ENCODE results near the gene ETFA. TPM values are rescaled to one million over a fixed set of nuclear protein-coding genes. Genes with fewer than 3 reads are reported as not detected.

The ETFA gene
- polyA plus RNA-seq, 3 donors, result 62.1 to 178 (median 166) TPM

- WGBS (ENCODE audit: insufficient coverage), result 98% methylated on average over 6 of the region's 8 CpGs
- no peaks in the 10 kb centered on the region for H4K20me1 ChIP-seq (ENCODE audit: insufficient read depth, low read length)
- H3K79me2 ChIP-seq (ENCODE audit: insufficient read depth, low read length), result no peaks in the 10 kb centered on the region
- no peak overlapping the region for H3K9ac ChIP-seq (ENCODE audit: insufficient read depth, low read length, poor library complexity, severe bottlenecking)
- no peaks in the 10 kb centered on the region for H3K9me3 ChIP-seq (replicated peaks in 1 of 2; ENCODE audit: control insufficient read depth in 1 of 2, insufficient read depth in 1 of 2, low read length in 2 of 2)
- no peak overlapping the region for H3K4me2 ChIP-seq (replicated peaks; ENCODE audit: extremely low read depth, low read length, poor library complexity, severe bottlenecking)
- peaks cover 4% of the 10 kb centered on the region in 2 donors for H3K4me1 ChIP-seq (ENCODE audit: control insufficient read depth in 1 of 2, insufficient read depth in 2 of 2, low read length in 2 of 2)
- H3K27me3 ChIP-seq (ENCODE audit: control insufficient read depth in 2 of 2, insufficient read depth in 2 of 2, low read length in 2 of 2), result peaks cover 0 to 4% of the 10 kb centered on the region in 2 donors
- no peak overlapping the region for H2AFZ ChIP-seq (ENCODE audit: insufficient read depth, low read depth, low read length, poor library complexity, severe bottlenecking)
- no peaks in the 10 kb centered on the region for H3K36me3 ChIP-seq (replicated peaks in 1 of 2; ENCODE audit: control insufficient read depth in 1 of 2, insufficient read depth in 2 of 2, low read length in 2 of 2)
- peaks cover 10 to 28% (median 16%) of the 10 kb centered on the region in 3 donors for H3K27me3 Mint-ChIP-seq (ENCODE audit: low read depth in 3 of 3)
- peaks cover 0 to 9% (median 3%) of the 10 kb centered on the region in 7 donors for H3K9me3 Mint-ChIP-seq
- H3K4me3 Mint-ChIP-seq, result peak overlapping the region in 1 of 2 donors; percentile 26
- intact Hi-C loops (cut with micrococcal nuclease), result no loop called here
- no peak overlapping the region for H3K27ac ChIP-seq (ENCODE audit: low read depth in 1 of 2, low read length in 2 of 2)
- no peak for TF ChIP-seq CTCF (IDR thresholded peaks at IDR 0.05)
- DNase-seq, result no peak
- no peaks in the 10 kb centered on the region for H3K36me3 Mint-ChIP-seq
- H3K27ac Mint-ChIP-seq, result no peak overlapping the region
- peaks cover under 1% of the 10 kb centered on the region for H3K4me1 Mint-ChIP-seq
- no peak overlapping the region for H3K4me3 ChIP-seq (replicated peaks in 1 of 3; ENCODE audit: low read depth in 2 of 3, low read length in 3 of 3)
These were observed 135.8 kb downstream of the ETFA start for GRCh38 chr15:76175442-76175841.

GRCh38 chr15:76174654-76175053 is 136.6 kb downstream of the ETFA start:
- Histone ChIP-seq H3K27me3 (ENCODE audit: control insufficient read depth in 2 of 2, insufficient read depth in 2 of 2, low read length in 2 of 2) (peaks cover 0 to 4% of the 10 kb centered on the region in 2 donors), H4K20me1 (ENCODE audit: insufficient read depth, low read length) (no peaks in the 10 kb centered on the region), H3K9ac (ENCODE audit: insufficient read depth, low read length, poor library complexity, severe bottlenecking) (no peak overlapping the region), H3K9me3 (replicated peaks in 1 of 2; ENCODE audit: control insufficient read depth in 1 of 2, insufficient read depth in 1 of 2, low read length in 2 of 2) (no peaks in the 10 kb centered on the region), H2AFZ (ENCODE audit: insufficient read depth, low read depth, low read length, poor library complexity, severe bottlenecking) (no peak overlapping the region), H3K79me2 (ENCODE audit: insufficient read depth, low read length) (no peaks in the 10 kb centered on the region), H3K4me2 (replicated peaks; ENCODE audit: extremely low read depth, low read length, poor library complexity, severe bottlenecking) (no peak overlapping the region), H3K4me1 (ENCODE audit: control insufficient read depth in 1 of 2, insufficient read depth in 2 of 2, low read length in 2 of 2) (peaks cover 11 to 12% of the 10 kb centered on the region in 2 donors), H3K27ac (ENCODE audit: low read depth in 1 of 2, low read length in 2 of 2) (no peak overlapping the region), H3K4me3 (replicated peaks in 1 of 3; ENCODE audit: low read depth in 2 of 3, low read length in 3 of 3) (no peak overlapping the region), H3K36me3 (replicated peaks in 1 of 2; ENCODE audit: control insufficient read depth in 1 of 2, insufficient read depth in 2 of 2, low read length in 2 of 2) (no peaks in the 10 kb centered on the region)
- no peak overlapping the region for H3K27ac Mint-ChIP-seq
- no peak overlapping the region for H3K4me3 Mint-ChIP-seq
- DNase-seq, result no peak
- TF ChIP-seq CTCF (IDR thresholded peaks at IDR 0.05), result no peak
- WGBS (ENCODE audit: insufficient coverage), result 100% methylated on average over 2 of the region's 5 CpGs
- intact Hi-C loops (cut with micrococcal nuclease), result no loop called here
- no peaks in the 10 kb centered on the region for H3K36me3 Mint-ChIP-seq
- peaks cover 0 to 8% (median 3%) of the 10 kb centered on the region in 7 donors for H3K9me3 Mint-ChIP-seq
- peaks cover 9% of the 10 kb centered on the region for H3K4me1 Mint-ChIP-seq
- peaks cover 11 to 28% (median 16%) of the 10 kb centered on the region in 3 donors for H3K27me3 Mint-ChIP-seq (ENCODE audit: low read depth in 3 of 3)
